ENCODE data around the gene GHR.
"Not testable (repeated sequence)": the region's sequence is repeated elsewhere in the genome, so short reads cannot be mapped to it uniquely, and the experiment has no call there.

The GHR gene

DNA sequence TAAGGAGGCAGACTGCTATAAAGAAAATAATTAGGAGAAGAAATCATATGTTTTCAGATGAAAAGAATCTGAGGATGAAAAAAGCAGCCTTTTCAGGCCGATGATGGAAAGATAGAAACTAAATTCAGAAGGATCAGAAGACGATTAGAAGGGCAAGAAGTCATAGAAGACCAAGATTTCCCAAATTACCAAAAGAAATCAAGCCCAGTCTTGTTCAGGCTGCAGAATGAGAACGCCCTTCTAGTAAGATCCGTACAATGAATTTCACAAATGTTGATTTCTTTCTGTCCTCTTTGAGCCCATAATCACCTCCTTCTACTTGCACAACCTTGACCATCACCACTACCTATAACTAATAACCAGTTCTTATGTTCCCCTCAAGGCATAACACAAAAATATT lies 218.8 kb downstream of the GHR start:
- no peak for DNase-seq (ENCODE audit: low spot score)

DNA sequence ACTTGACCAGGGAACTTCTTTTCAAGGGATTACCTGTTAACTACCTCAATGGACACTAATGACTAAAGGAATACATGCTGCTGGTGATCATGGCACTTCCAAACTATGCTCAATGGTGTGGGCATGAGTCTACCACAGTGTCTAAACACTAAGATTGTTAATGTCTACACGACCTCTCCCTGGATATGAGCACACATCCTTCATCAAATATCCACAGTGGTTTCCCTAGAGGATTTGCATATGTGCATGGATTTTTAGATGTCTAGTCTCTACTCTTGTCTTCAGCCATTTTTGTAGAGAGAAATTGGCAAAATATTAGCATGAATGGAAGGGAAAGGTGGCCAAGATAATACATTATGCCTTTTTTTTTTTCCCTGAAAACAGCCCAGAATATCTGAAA lies 220.1 kb downstream of the GHR start:
- DNase-seq (ENCODE audit: low spot score) = no peak

DNA sequence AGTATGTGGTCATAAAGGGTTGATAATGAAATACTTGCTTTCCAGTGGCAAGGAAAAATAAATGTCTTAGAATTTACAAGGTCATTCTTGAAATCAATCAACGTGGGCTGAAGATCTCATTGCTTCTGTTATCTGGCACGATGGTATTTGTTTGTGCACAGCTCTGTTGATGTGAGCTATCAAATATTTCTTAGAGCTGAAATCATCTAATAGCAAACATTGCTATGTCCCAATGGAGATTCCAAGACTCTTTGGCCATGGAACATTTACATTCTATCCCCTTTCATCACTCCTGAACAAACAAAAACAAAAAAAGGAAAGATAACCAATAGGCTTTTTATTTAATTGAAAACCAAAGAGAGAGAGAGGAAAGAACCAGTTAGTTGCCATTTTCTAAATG lies 221.9 kb downstream of the GHR start:
- no peak for DNase-seq (ENCODE audit: low spot score)

DNA sequence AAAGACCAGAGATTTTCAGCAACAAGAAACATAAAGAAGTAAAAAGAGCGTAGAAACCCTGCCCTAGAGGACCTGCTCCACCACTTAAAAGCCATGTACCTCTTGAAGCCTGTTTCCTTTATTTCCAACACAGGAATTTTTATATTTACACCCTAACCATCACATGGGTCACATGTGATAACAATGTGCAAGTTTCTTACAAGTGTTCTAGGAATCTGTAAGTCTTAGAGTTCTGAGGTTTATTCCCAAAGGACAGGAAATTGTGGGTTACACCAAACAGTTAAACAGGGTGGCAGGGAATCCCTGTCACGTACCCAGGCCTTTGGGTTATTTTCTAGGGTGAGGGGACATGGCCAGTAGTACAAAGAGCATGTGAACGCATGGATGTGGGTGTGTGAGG lies 224.8 kb downstream of the GHR start:
- no peak for DNase-seq (ENCODE audit: low spot score)

DNA sequence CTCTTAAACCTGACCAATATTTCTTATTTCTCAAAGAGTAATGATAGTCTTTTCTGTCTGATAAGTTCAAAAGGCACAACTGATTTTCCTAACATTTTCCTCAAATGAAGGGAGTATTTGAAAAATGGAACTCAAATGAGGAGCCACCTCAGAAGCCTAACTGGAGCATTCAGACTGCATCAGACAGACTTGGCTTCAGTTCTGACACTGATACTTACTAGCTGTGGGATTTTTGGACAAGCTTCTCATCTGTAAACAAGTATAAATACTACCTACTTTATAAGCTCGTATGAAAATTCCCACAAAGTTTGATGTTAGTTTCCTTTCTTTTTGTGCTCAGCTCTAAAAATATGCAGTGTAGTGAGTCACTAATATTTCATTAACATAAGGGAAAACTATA lies 225.7 kb downstream of the GHR start:
- no peak for DNase-seq (ENCODE audit: low spot score)

DNA sequence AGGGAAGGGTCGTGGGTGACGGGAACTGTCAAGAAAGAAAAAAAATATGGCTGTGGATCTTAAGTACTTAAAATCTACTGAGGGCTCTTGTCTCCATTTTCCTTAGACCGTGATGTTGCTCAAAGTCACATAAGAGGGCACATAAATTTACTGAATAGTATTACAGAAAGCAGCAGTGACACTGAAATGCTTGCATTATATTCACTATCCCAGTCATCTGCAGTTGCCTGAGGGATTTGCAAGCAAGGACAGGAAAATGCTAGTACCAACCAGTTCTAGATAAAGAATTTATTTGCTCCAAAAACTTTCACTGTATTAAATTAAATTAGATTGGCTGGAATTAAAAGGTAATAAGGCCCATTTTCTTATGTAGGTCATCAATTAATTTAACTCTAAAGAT lies 226.8 kb downstream of the GHR start:
- no peak for DNase-seq (ENCODE audit: low spot score)

DNA sequence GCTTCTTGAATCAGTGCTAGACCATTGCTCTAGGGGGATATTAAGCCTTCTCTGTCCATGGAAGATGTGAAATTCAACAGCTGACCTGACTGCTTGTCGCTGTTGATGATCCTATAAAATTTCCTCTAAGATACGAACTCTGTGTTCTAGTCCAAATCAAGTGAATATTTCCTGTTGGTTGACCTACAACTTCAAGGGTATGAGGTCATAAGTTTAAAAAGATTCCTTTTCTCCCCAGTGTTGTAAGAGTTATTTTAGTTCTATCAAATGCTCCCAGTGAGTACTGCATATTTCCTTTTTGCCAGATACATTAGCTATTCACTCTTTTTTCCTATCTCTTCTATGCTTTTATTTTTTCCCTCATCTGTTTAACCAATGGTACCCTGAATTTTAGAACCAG lies 230.5 kb downstream of the GHR start:
- DNase-seq (ENCODE audit: low spot score) = no peak

DNA sequence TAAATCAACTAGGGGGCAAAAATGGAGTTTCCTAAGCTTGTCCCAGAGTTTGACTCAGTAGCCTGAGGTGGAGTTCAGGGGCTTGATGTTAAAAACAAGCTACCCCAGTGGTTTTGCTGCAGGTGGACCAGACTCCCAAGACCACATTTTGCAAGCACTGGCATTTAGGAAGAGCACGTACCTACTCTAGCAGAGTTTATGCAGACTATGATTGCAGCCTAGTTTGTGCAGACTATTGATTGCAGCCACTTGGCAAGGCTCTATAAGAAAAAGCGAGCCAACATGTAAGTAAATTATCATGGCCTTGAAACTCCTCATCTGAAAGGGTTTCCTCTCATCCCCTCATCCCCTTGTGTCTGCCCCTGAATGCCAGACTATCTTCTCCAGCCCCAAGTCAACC lies 231.4 kb downstream of the GHR start:
- no peak for DNase-seq (ENCODE audit: low spot score)

DNA sequence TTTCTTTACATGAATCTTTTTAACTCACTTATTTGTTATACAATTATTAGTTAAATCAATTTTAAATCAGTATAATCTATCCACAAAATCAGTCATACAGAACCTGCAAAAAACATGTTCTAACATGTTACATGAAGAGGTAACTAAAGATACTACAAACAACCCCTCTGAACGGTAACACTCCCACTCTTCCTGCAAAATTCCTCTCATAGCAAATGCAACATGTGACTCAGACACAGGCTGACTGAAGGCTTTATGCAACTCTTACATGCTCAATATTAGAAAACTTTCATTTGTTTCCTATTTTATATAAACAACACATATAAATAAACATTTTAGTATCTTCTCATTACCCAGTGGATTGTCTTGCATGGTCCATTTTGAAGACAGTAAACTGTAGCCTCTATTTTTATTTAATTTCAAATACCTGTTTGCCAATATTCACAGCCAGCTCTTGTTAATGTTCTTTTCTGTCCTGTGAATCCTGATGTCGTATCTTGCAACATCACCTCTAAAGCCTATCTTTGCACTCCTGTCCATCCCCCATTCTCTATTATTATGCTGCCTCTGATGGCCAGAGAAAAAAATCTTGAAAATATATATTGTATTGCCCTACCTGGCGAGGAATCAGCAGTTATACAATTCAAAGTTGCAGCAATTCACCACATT lies 232.9 kb downstream of the GHR start:
- no peak for DNase-seq (ENCODE audit: low spot score)

DNA sequence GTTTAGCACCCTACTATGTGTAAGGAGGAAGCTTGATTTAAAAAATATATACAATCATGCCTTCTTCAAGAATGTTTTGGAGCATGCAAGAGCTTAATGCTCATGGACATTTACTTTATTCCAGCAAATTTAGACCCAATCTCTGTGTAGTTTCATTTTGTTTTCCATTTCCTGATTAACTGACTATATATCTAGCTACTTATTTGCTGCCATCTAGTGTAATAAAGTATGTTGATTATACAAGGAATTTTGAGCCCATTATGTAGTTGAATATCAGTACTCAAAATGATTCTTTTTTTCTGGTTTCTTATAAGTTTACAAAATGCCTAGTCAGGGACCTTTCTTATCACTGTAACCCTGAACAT lies 233.4 kb downstream of the GHR start:
- DNase-seq (ENCODE audit: low spot score) = no peak

DNA sequence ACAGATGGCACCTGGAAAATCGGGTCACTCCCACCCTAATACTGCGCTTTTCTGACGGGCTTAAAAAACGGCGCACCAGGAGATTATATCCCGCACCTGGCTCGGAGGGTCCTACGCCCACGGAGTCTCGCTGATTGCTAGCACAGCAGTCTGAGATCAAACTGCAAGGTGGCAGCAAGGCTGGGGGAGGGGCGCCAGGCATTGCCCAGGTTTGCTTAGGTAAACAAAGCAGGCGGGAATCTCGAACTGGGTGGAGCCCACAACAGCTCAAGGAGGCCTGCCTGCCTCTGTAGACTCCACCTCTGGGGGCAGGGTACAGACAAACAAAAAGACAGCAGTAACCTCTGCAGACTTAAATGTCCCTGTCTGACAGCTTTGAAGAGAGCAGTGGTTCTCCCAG lies 236.6 kb downstream of the GHR start:
- DNase-seq (ENCODE audit: low spot score) = not testable (repeated sequence)

DNA sequence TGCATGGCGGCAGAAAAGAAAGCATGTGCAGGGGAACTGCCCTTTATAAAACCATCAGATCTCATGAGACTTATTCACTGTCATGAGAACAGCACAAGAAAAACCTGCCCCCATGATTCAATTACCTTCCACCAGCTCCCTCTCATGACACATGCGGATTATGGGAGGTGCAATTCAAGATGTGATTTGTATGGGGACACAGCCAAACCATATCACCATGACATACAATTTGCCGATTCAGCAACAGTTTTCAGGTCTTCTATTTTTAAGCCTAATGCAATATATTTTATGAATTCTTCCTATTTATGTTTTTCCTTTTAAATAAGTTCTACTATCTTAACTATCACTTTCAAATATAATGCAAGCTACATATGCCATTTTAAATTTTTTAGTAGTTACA lies 242.6 kb downstream of the GHR start:
- DNase-seq (ENCODE audit: low spot score) = no peak

DNA sequence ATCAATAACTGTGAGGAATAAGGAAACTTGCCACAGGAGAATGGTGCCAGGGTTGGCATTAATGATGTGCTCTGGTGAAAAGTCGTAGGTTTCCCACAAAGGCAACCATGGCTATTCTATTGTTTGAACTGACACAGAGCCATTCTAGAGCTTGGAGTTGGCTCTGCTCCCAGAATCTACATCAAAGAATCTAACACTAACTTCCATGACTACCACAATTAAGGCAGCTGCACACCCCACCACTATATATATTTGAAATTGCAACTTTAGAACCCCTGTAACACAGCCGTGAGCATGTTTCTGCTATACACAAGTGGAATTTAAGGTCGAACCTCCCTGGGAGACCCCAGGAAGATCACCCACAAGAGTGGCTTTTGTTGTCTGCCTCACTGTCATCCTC lies 243.6 kb downstream of the GHR start:
- DNase-seq (ENCODE audit: low spot score) = no peak

DNA sequence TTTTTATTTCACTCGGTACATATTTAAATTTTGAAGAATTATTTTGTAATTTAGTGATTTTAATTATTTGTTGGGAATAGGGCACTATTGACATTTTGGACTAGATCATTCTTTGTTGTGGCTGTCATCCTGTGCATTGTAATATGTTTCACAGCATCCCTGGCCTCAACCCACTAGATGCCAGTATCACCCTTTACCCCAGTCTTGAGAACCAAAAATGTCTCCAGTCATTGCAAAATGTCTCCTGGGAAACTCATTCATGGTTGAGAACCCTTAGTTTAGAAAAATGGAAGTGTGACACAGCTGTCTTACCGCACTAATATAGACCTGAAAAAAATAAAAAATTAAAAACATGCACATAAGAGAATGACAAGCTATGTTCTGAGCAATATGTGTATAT lies 245.0 kb downstream of the GHR start:
- no peak for DNase-seq (ENCODE audit: low spot score)

DNA sequence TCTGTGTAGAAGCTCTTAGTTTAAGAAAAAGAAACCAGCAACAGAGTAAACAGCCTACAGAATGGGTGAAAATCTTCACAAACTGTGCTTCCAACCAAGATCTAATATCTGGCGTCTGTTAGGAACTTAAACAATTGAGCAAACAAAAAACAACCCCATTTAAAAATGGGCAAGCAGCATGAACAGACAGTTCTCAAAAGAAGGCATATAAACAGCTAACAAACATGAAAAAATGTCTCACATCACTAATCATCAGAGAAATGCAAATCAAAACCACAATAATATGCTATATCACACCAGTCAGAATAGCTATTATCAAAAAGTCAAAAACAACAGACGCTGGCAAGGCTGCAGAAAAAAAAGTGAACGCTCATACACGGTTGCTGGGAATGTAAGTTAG lies 249.7 kb downstream of the GHR start:
- no peak for DNase-seq (ENCODE audit: low spot score)

DNA sequence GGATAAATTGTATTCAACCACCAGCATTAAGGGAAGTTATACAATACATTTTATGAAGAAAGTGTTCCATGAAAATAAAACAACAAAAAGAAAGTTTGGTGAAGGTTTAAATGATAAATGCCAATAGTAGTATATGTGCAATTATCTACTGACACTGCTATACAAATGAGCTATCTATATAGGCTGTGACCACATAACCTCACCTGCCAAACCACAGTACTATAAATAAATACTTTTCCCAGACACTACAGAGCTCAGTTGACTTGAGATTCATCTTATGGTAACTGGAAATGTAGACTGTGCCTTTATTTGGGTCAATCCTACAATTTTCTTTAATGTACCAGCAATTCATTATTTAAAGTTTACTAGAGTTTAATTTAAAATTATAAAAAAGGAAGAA lies 252.4 kb downstream of the GHR start:
- no peak for DNase-seq (ENCODE audit: low spot score)

DNA sequence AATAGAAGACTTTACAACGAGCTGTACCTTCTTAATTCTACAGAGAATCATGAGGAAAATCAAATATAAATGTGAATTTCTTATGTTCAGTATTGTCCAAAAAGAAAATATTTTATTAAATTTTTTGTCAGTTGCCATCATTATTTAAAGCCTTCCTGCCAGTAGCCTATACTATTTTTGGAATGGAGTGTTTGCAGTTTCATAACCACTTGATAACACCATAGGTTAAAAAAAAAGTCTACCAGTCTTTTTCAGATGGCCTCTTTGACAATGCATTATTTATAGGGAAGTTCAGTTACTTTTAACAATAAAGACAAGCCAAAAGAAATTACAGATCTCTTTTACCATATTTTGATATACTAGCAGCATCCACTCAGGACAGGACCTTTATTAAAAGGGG lies 253.1 kb downstream of the GHR start:
- no peak for DNase-seq (ENCODE audit: low spot score)

DNA sequence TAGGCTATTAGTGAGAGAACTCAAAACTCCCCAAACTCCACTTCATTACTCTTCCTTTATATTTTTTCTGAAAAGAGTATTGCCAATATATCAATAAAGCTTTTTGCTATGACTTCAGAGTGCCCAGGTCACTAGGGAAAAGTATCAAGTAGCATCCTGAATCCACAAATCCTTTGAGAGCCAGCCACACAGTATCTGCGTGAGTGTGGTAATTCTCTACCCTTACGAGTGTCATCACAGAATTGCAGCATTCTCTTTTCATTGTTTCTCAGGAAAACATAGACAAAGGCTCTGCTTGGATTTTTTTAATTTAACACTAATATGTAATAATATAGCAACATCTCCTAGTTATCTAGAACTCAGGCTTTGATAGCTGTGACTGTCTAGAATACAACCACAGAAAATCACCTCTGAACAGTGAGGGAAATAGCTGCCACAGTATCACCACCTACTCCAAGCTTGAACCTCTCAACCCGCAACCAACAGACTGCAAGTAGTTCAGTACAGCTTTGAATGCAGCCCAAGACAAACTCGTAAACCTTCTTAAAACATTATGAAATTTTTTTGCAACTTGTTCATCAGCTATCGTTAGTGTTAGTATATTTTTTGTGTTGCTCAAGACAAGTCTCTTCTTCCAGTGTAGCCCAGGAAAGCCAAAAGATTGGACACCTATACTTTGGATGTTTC lies 254.1 kb downstream of the GHR start:
- no peak for DNase-seq (ENCODE audit: low spot score)

DNA sequence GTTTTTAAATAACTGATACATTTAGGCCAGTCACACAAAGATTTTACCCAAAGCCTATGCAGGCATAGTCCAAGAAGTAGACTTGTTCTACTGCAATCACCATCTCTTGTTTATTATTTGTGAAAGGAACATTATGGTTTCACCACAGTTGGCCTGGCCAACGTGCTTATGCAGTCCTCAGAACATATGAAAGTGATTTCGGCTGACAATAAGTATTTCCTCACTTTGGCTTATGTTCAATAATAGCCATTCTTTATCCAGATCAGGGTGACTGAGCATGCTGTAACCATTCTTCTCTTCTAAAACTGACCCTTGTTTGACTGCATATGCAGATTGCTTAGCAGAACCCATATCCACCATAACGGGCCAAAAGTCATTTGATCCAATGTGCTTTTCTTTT lies 256.8 kb downstream of the GHR start:
- DNase-seq (ENCODE audit: low spot score) = no peak

DNA sequence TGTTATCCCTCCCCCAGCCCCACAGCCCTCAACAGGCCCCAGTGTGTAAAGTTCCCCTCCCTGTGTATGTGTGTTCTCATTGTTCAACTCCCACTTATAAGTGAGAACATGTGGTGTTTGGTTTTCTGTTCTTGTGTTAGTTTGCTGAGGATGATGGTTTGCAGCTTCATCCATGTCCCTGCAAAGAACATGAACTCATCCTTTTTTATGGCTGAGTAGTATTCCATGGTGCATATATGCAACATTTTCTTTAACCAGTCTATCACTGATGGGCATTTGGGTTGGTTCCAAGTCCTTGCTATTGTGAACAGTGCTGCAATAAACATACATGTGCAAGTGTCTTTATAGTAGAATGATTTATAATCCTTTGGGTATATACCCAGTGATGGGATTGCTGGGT lies 261.8 kb downstream of the GHR start:
- DNase-seq (ENCODE audit: low spot score) = not testable (repeated sequence)

DNA sequence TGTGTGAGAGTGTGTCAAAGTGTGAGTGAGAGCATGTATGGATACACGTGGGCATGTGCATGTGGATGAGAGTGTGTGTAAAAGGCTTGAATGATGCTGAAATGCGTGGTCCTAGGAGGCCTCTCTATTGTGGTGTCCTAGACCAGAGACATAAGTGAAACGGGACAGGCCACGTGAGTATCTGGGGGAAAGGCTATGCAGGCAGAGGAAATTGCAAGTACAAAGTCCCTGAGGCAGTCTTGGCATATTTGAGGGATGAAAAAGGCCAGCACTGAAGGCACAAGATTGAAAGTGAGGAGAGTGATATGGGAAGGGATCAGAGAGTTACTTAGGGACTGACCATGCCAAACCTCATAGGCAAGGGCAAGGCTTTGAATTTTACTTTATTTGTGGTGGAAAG lies 266.2 kb downstream of the GHR start:
- no peak for DNase-seq (ENCODE audit: low spot score)

DNA sequence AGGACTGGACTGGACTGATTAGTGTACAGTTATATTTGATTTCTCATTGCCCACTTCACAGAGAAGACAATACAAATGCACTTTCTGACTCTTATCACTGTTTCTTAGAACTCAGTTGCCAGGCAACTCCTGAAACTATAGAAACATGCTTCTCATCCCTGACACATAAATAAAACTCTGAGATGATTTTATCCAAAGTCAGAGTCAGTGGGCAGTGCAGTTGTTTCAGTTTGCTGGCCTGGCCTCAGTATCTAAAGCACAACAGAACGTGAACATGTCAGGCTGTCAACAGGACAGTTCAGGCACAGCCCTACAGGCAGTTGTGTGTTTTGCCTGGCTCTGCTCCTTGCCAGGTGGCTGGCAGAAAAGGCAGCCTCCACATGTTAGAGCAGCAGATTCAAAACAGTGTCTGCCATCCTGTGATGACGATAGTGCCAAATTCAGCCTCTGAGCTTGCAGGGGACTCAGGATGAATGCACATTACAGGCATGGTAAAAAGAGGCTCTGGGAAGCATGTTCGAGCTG lies 268.2 kb downstream of the GHR start:
- no peak for DNase-seq (ENCODE audit: low spot score)

DNA sequence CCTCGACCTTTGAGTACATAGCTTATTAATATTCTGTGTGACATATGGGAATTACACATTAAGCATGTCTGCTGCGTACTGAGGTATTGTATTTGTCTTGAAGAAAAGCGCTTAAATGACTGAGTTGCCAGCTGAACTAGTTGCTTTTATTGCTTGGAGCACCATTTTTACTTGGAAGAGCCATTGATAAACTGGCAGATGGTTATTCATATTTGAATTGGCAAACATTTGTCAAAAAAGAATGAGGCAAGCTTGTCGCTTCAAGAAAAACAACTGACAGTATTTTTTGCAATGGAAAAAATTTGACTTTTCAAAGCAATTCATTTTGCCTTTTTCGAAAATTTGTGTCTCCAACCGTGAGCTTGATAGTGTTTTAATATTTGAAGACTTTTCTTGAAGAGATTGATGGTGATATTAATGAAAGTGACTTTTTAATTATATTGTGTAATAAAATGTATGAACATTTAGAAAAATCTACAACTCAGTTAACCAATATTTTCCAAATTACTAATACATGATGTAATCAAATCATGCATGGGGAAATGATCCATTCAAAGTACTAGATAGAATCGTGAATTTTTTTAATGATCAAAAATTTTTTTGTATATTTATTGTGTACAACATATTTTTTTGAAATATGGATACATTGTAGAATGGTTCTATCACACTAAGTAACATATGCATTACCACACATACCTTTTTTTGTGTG lies 278.3 kb downstream of the GHR start:
- no peak for DNase-seq (ENCODE audit: low spot score)

All from SK-N-DZ (cell line).